Ovary (tissue), 9 donors: ENCODE data around the gene IL12RB2. TPM values are rescaled to one million over a fixed set of nuclear protein-coding genes. Genes with fewer than 3 reads are reported as not detected.
"Not testable (repeated sequence)": the region's sequence is repeated elsewhere in the genome, so short reads cannot be mapped to it uniquely, and the experiment has no call there.

ENCODE experiments used
- DNase-seq, 5 donors: peaks; one replicate each; pipeline ENCODE4 v3.0.0-alpha.2; 2019 to 2020
- H3K27ac ChIP-seq, 2 donors: fragments of 200-600 bp; one replicate each; pipeline versions ENCODE4 v1.5.1 to v1.8.0; 2019 to 2022
- H3K27me3 ChIP-seq: fragments of 200-600 bp; one replicate; pipeline ENCODE4 v1.8.0; 2022
- H3K36me3 ChIP-seq: fragments of 200-600 bp; sonication (generic); one replicate; pipeline ENCODE4 v1.5.1; 2019
- H3K4me1 ChIP-seq: one replicate; pipeline ENCODE4 v1.8.1; 2013; ENCODE audit warnings: mild to moderate bottlenecking, moderate library complexity; ENCODE audit not compliant: insufficient read depth
- H3K4me3 ChIP-seq: fragments of 200-600 bp; sonication (generic); one replicate; pipeline ENCODE4 v1.5.1; 2017
- H3K9me3 ChIP-seq, 2 donors: fragments of 200-600 bp in 1 of 2; sonication (generic) in 1 of 2; one replicate each; pipeline versions ENCODE4 v1.5.1 to v1.8.1; 2013 to 2019; ENCODE audit warnings: mild to moderate bottlenecking in 1 of 2, moderate library complexity in 1 of 2
- CTCF ChIP-seq, 3 donors: fragments of 450-650 bp in 2 of 3; fragments of 200-600 bp in 1 of 3; IDR thresholded peaks; one replicate each; pipeline versions ENCODE4 v1.5.1 to v1.8.0; 2016 to 2022; ENCODE audit warnings: antibody characterized with exemption in 3 of 3, mild to moderate bottlenecking in 1 of 3
- EP300 ChIP-seq: sonication (generic); formaldehyde crosslinking; IDR thresholded peaks from one replicate; pipeline ENCODE4 v1.6.1; 2017; ENCODE audit warnings: antibody characterized with exemption
- POLR2A ChIP-seq: fragments of 450-650 bp; IDR thresholded peaks from one replicate; pipeline ENCODE4 v1.6.1; 2017; ENCODE audit warnings: antibody characterized with exemption, mild to moderate bottlenecking, moderate library complexity
- WGBS, 3 donors: extraction: QIAGEN DNeasy Blood & Tissue Kit in 1 of 3; methylation state at CpG; one replicate each; pipeline versions ENCODE4 v1.1.5 to v1.1.7; 2013 to 2017; 5-methylcytosine and 5-hydroxymethylcytosine counted together
- intact Hi-C, 4 donors: fragments of 100-400 bp; cut with DNase I; formaldehyde crosslinking; loops; one replicate each; pipeline versions ENCODE4 v1.11.0 to v1.15.1; 2022 to 2023
- polyA plus RNA-seq, 2 donors: library from polyadenylated mRNA; stranded (reverse); fragments of 200-250 nt in 1 of 2; fragments of 350-450 nt in 1 of 2; fragmentation: Illumina TruSeq in 1 of 2; extraction: RNeasy Lipid Tissue Mini Kit (QIAGEN cat#74804) in 1 of 2; gene quantifications; one replicate each; pipeline ENCODE4 v1.2.3, GENCODE V29; 2013 to 2014
- total RNA-seq, 7 donors: library from RNA; depleted of rRNA in 2 of 7; stranded (reverse); fragments of >200 nt in 2 of 7; fragmentation: NEBNext Ultra II Directional in 3 of 7; extraction: Animal tissue kit (Norgen Biotek cat#: 25700) in 3 of 7; gene quantifications; one replicate each; pipeline versions ENCODE4 v1.1.0 to v1.2.4, GENCODE V29; 2016 to 2023
- donor health status: DM: no; HTN: no; CAD: no; lungs with moderate emphysema.
- donor health status: DM: no; HTN: no; CAD: no.
- donor health status: Bipolar disorder and iron deficiency.
- donor health status: DM: yes; HTN: yes; CAD: no.
- donor health status: DM: no; HTN: no; CAD: no.
- donor health status: DM: yes; HTN: yes; CAD: no.

Gene IL12RB2
- total and polyA plus RNA-seq, 9 donors, result 0.02 to 1.8 (median 0.61) TPM; not detected in 2

GRCh38 chr1:67439277-67440029, 131.8 kb downstream of the IL12RB2 start:
- Histone ChIP-seq H3K9me3 (no peaks in the 10 kb centered on the region), H3K36me3 (no peaks in the 10 kb centered on the region), H3K4me3 (no peak overlapping the region), H3K27ac (no peak overlapping the region), H3K27me3 (no peaks in the 10 kb centered on the region), H3K4me1 (no peaks in the 10 kb centered on the region)
- 94 to 97% (median 96%) methylated on average over 6 of the region's 6 CpGs for WGBS, 3 donors
- intact Hi-C loops, result no loop called here
- TF ChIP-seq CTCF (IDR thresholded peaks at IDR 0.05) (no peak), POLR2A (no peak), EP300 (no peak)
- no peak for DNase-seq

- peak overlapping the region in 1 of 2 donors; percentile 28 for H3K27ac ChIP-seq
- no peaks in the 10 kb centered on the region for H3K4me1 ChIP-seq
- H3K27me3 ChIP-seq, result no peaks in the 10 kb centered on the region
- intact Hi-C loops, result no loop called here
- no peak for TF ChIP-seq CTCF (IDR thresholded peaks at IDR 0.05)
- TF ChIP-seq POLR2A, result no peak
- 78 to 79% (median 78%) methylated on average over 3 of the region's 3 CpGs for WGBS, 3 donors
- no peak for DNase-seq
- H3K36me3 ChIP-seq, result no peaks in the 10 kb centered on the region
- H3K9me3 ChIP-seq, result no peaks in the 10 kb centered on the region
- no peak overlapping the region for H3K4me3 ChIP-seq
Observed at GRCh38 chr1:67440339-67440738, 132.7 kb downstream of the IL12RB2 start.

GRCh38 chr1:67441183-67441582, 133.5 kb downstream of the IL12RB2 start:
- no peaks in the 10 kb centered on the region for H3K36me3 ChIP-seq
- H3K4me3 ChIP-seq, result no peak overlapping the region
- H3K9me3 ChIP-seq, result no peaks in the 10 kb centered on the region
- no peaks in the 10 kb centered on the region for H3K4me1 ChIP-seq
- peak; percentile 57 to 88 (median 70) for DNase-seq
- H3K27ac ChIP-seq, result peak overlapping the region in 1 of 2 donors; percentile 28
- TF ChIP-seq EP300 (no peak), POLR2A (no peak), CTCF (IDR thresholded peaks at IDR 0.05) (no peak)
- intact Hi-C loops, result no loop called here
- WGBS, 3 donors, result 21 to 35% (median 22%) methylated on average over 3 of the region's 3 CpGs
- no peaks in the 10 kb centered on the region for H3K27me3 ChIP-seq

GRCh38 chr1:67441739-67442281, 134.1 kb downstream of the IL12RB2 start:
- Histone ChIP-seq H3K4me3 (no peak overlapping the region), H3K9me3 (no peaks in the 10 kb centered on the region), H3K27ac (peak overlapping the region in 1 of 2 donors; percentile 28), H3K36me3 (no peaks in the 10 kb centered on the region), H3K27me3 (no peaks in the 10 kb centered on the region), H3K4me1 (no peaks in the 10 kb centered on the region)
- TF ChIP-seq CTCF (IDR thresholded peaks at IDR 0.05) (no peak), EP300 (no peak)
- DNase-seq, result no peak
- 64 to 81% (median 73%) methylated on average over 2 of the region's 2 CpGs for WGBS, 3 donors
- intact Hi-C loops, result no loop called here

GRCh38 chr1:67446014-67446413, 138.3 kb downstream of the IL12RB2 start:
- H3K36me3 ChIP-seq, H3K9me3 ChIP-seq, H3K4me3 ChIP-seq, DNase-seq, H3K27me3 ChIP-seq, H3K4me1 ChIP-seq, intact Hi-C loops, H3K27ac ChIP-seq: not testable (repeated sequence)
- WGBS, 3 donors, result 78 to 84% (median 80%) methylated on average over 5 of the region's 5 CpGs
